GM19455 (cell line): ENCODE data around the gene AGTR2.
"Not testable (repeated sequence)": the region's sequence is repeated elsewhere in the genome, so short reads cannot be mapped to it uniquely, and the experiment has no call there.

ENCODE experiments used
- ATAC-seq: cut with Tn5 transposase; IDR thresholded peaks from one replicate; pipeline ENCODE4 v1.9.1; 2021; ENCODE audit not compliant: unreplicated experiment

Gene AGTR2

GRCh38 chrX:116170511-116170910 is at the start of gene AGTR2:
Gene AGTR2 (plus strand): TSS chrX:116170744. CDS start chrX:116172281, 1,537 bp downstream.
- ATAC-seq, result no peak

- no peak for ATAC-seq
Measured at GRCh38 chrX:116135277-116135676, 35.3 kb upstream of the AGTR2 start.

- not testable (repeated sequence) for ATAC-seq
Measured at GRCh38 chrX:116141270-116141669, 29.3 kb upstream of the AGTR2 start.

- ATAC-seq, result no peak
Measured at GRCh38 chrX:116142976-116143375, 27.6 kb upstream of the AGTR2 start.

GRCh38 chrX:116172976-116173375 is 2.4 kb downstream of the AGTR2 start:
- no peak for ATAC-seq

GRCh38 chrX:116181300-116181699 is 10.8 kb downstream of the AGTR2 start:
- ATAC-seq, result no peak

- ATAC-seq, result no peak
Measured at GRCh38 chrX:116185163-116185562, 14.6 kb downstream of the AGTR2 start.

GRCh38 chrX:116194649-116195048 is 24.1 kb downstream of the AGTR2 start:
- no peak for ATAC-seq

- ATAC-seq, result no peak
Measured at GRCh38 chrX:116198235-116198634, 27.7 kb downstream of the AGTR2 start.

- no peak for ATAC-seq
Measured at GRCh38 chrX:116198810-116199209, 28.3 kb downstream of the AGTR2 start.

- ATAC-seq, result no peak
Measured at GRCh38 chrX:116204932-116205331, 34.4 kb downstream of the AGTR2 start.

GRCh38 chrX:116213262-116213661 is 42.7 kb downstream of the AGTR2 start:
- no peak for ATAC-seq

- not testable (repeated sequence) for ATAC-seq
Measured at GRCh38 chrX:116217080-116217479, 46.5 kb downstream of the AGTR2 start.
